Uterus (tissue), 2 donors: ENCODE data around the gene MORN2.

Source experiments
- CTCF ChIP-seq, 4 experiments: fragments of 200-600 bp in 2 of 4; fragments of 450-650 bp in 2 of 4; sonication (generic) in 2 of 4; IDR thresholded peaks; one replicate each; pipeline ENCODE4 v1.5.1; 2016 to 2019; ENCODE audit warnings: antibody characterized with exemption in 4 of 4, mild to moderate bottlenecking in 2 of 4, moderate library complexity in 1 of 4
- POLR2A ChIP-seq, 2 donors: fragments of 450-650 bp; IDR thresholded peaks; one replicate each; pipeline ENCODE4 v1.6.1; 2016; ENCODE audit warnings: antibody characterized with exemption in 2 of 2, mild to moderate bottlenecking in 1 of 2, moderate library complexity in 1 of 2

DNA sequence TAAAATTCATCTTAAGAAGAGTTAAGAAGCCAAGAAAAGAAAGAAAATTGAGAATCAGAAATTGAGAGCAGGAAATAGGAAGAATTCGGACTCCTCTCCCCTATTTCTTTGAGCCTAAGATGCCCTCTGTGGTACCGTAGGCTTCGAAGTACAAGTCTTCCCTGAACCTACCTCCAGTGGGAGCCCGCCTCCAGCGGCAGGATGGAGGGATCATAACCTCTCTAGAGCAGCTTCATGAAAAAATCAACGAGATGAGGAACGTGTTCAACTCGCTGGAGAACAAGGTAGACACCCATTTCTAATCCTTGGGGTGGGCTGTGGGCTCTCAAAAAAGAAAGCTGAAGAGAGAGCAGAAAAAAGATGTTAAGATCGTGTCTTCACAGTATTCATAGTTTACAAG is 50.2 kb downstream of the MORN2 start:
- no peak for TF ChIP-seq POLR2A (IDR thresholded peaks at IDR 0.05)
- no peak for TF ChIP-seq CTCF (IDR thresholded peaks at IDR 0.05)
